Measurements from ENCODE around the gene TSGA10.
A peak's percentile ranks its signal among the peaks of the same experiment; 100 is the strongest.
"Not testable (repeated sequence)": the region's sequence is repeated elsewhere in the genome, so short reads cannot be mapped to it uniquely, and the experiment has no call there.

The TSGA10 gene

GRCh38 chr2:99154643-99155536, at the start of gene TSGA10, which contains the start of gene LIPT1:
Gene TSGA10, minus strand, starts transcription at chr2:99154942. Its CDS starts 45,503 bp downstream, at chr2:99109439.
Gene LIPT1, plus strand, starts transcription at chr2:99154967. Its CDS starts 6,991 bp downstream, at chr2:99161958.
- DNase-seq, result peak; percentile 92

GRCh38 chr2:99201959-99202678, 47.4 kb upstream of the TSGA10 start:
- DNase-seq, result no peak

GRCh38 chr2:99200076-99200800, 45.5 kb upstream of the TSGA10 start:
- DNase-seq, result no peak

GRCh38 chr2:99198103-99198841, 43.5 kb upstream of the TSGA10 start:
- no peak for DNase-seq

- DNase-seq, result not testable (repeated sequence)
These were observed 37.6 kb upstream of the TSGA10 start for GRCh38 chr2:99192364-99192763.

GRCh38 chr2:99190548-99190947, 35.8 kb upstream of the TSGA10 start:
- no peak for DNase-seq

- DNase-seq, result no peak
These were observed 33.6 kb upstream of the TSGA10 start for GRCh38 chr2:99188357-99188756.

- DNase-seq, result no peak
These were observed 32.3 kb upstream of the TSGA10 start for GRCh38 chr2:99187011-99187410.

- DNase-seq, result no peak
These were observed 30.1 kb upstream of the TSGA10 start for GRCh38 chr2:99184811-99185210.

GRCh38 chr2:99183025-99183424, 28.3 kb upstream of the TSGA10 start:
- DNase-seq, result no peak

GRCh38 chr2:99181624-99182000, 26.9 kb upstream of the TSGA10 start:
- no peak for DNase-seq

GRCh38 chr2:99180755-99181623, 26.2 kb upstream of the TSGA10 start, which contains the start of the genes MITD1 and MRPL30:
Gene MITD1, minus strand, starts transcription at chr2:99181058. Its CDS starts 77 bp downstream, at chr2:99180981.
Gene MRPL30, plus strand, starts transcription at chr2:99181184. Its CDS starts 5,020 bp downstream, at chr2:99186204.
- DNase-seq, result peak; percentile 90

- DNase-seq, result no peak
These were observed 16.8 kb upstream of the TSGA10 start for GRCh38 chr2:99171377-99172140.

GRCh38 chr2:99169534-99169933, 14.8 kb upstream of the TSGA10 start:
- no peak for DNase-seq

GRCh38 chr2:99166218-99166617, 11.5 kb upstream of the TSGA10 start:
- DNase-seq, result no peak

- no peak for DNase-seq
These were observed 4.9 kb upstream of the TSGA10 start for GRCh38 chr2:99159594-99159993.

GRCh38 chr2:99158599-99158998, 3.9 kb upstream of the TSGA10 start:
- DNase-seq, result no peak

GRCh38 chr2:99156891-99157290, 2.1 kb upstream of the TSGA10 start:
- no peak for DNase-seq

- DNase-seq, result no peak
These were observed 679 bp downstream of the TSGA10 start for GRCh38 chr2:99153921-99154604.

Measured in CD4-positive, alpha-beta T cell treated with Interleukin-15 for 1 hour (primary cell).